Heart right ventricle (tissue), 16 donors: ENCODE data around the gene ZBTB7A. TPM values are rescaled to one million over a fixed set of nuclear protein-coding genes. Genes with fewer than 3 reads are reported as not detected.

ENCODE experiments used
- ATAC-seq, 8 donors: fragments of 200-7000 bp; cut with Tn5 transposase; one replicate each; pipeline ENCODE4 v1.9.1; 2020; ENCODE audit warnings: mild to moderate bottlenecking in 8 of 8, moderate library complexity in 8 of 8, moderate number of reproducible peaks in 1 of 8
- DNase-seq, 2 donors: peaks; one replicate each; pipeline ENCODE4 v3.0.0-alpha.2; 2020
- H3K27ac ChIP-seq, 10 donors: fragments of 200-600 bp; sonication (generic) in 2 of 10; one replicate each; pipeline versions ENCODE4 v1.5.0 to v1.8.0; 2020 to 2022; ENCODE audit warnings: mild to moderate bottlenecking in 3 of 10
- H3K27me3 ChIP-seq, 7 donors: fragments of 200-600 bp; one replicate each; pipeline ENCODE4 v1.8.0; 2021 to 2022; ENCODE audit warnings: mild to moderate bottlenecking in 2 of 7
- H3K36me3 ChIP-seq, 9 donors: fragments of 200-600 bp; sonication (generic) in 1 of 9; one replicate each; pipeline versions ENCODE4 v1.5.0 to v1.8.0; 2020 to 2022; ENCODE audit warnings: mild to moderate bottlenecking in 2 of 9
- H3K4me1 ChIP-seq, 9 donors: fragments of 200-600 bp; sonication (generic) in 1 of 9; one replicate each; pipeline versions ENCODE4 v1.5.0 to v1.8.0; 2020 to 2022; ENCODE audit warnings: mild to moderate bottlenecking in 4 of 9
- H3K4me3 ChIP-seq, 10 donors: fragments of 200-600 bp; sonication (generic) in 2 of 10; one replicate each; pipeline versions ENCODE4 v1.5.0 to v1.8.0; 2020 to 2022; ENCODE audit warnings: mild to moderate bottlenecking in 7 of 10, moderate library complexity in 2 of 10
- H3K9me3 ChIP-seq, 11 donors: fragments of 200-600 bp in 10 of 11; sonication (generic) in 2 of 11; one replicate each; pipeline versions ENCODE4 v1.5.0 to v1.8.0; 2013 to 2022; ENCODE audit warnings: mild to moderate bottlenecking in 2 of 11, control low read depth in 1 of 11, moderate library complexity in 1 of 11
- CTCF ChIP-seq, 9 donors: fragments of 200-600 bp; sonication (generic) in 2 of 9; IDR thresholded peaks; one replicate each; pipeline versions ENCODE4 v1.5.0 to v1.8.0; 2021 to 2022; ENCODE audit warnings: antibody characterized with exemption in 9 of 9, mild to moderate bottlenecking in 5 of 9, moderate library complexity in 1 of 9
- WGBS, 2 donors: extraction: QIAGEN DNeasy Blood & Tissue Kit; methylation state at CpG; one replicate each; pipeline ENCODE4 v1.1.7; 2013; ENCODE audit warnings: inconsistent platforms in 1 of 2; 5-methylcytosine and 5-hydroxymethylcytosine counted together
- intact Hi-C, 10 donors: fragments of 100-400 bp; cut with DNase I; formaldehyde crosslinking; loops; one replicate each; pipeline versions ENCODE4 v1.11.1 to v1.14.2; 2022
- polyA plus RNA-seq, 2 donors: library from polyadenylated mRNA; stranded (reverse); fragments of 200-250 nt; gene quantifications; one replicate each; pipeline ENCODE4 v1.2.3, GENCODE V29; 2013
- total RNA-seq, 10 donors: library from RNA; stranded (reverse); fragmentation: NEBNext Ultra II Directional in 3 of 10; extraction: Animal tissue kit (Norgen Biotek cat#: 25700) in 3 of 10; gene quantifications; one replicate each; pipeline versions ENCODE4 v1.2.1 to v1.2.4, GENCODE V29; 2021 to 2023
- donor health status: Arrhythmogenic right ventricular cardiomyopathy.
- donor health status: ischemic (EF 13 %, LVEDD 7.1; RV severe dilation, severe dysfunction).
- donor health status: healthy with polysubstance abuse.
- donor health status: DM: no; HTN: yes; CAD: no.
- donor health status: DM: no; HTN: no; CAD: no.
- donor health status: ischemic (EF 25% LVEDD 6.9; RV normal size, moderate dysfunction).
- donor health status: ischemic (EF 25% LVEDD 5.7; RV mildly dilated, moderate dysfunction).
- donor health status: healthy.
- donor health status: DM: yes; HTN: yes; CAD: no.
- donor health status: Ischemic cardiomyopathy.
- donor health status: ischemic (EF 35%, LVEDD 5.7; RV mildly dilated, moderate dysfunction).
- donor health status: nonischemic (EF 11% LVEDD 7.7; RV severe dilation, severe dysfunction).
- donor health status: DM: yes; HTN: yes; CAD: no.
- donor health status: PGD.
- donor health status: ischemic (EF 29% LVEDD 5.4; RV normal size, mild dysfunction).
- donor health status: nonischemic (EF 23%, LVEDD 6.1; RV moderate dilation, normal function).

The ZBTB7A gene
- total and polyA plus RNA-seq, 12 donors: 9.6 to 40.5 (median 25.2) TPM

GRCh38 chr19:4094291-4094690, 27.6 kb upstream of the ZBTB7A start:
- TF ChIP-seq CTCF (IDR thresholded peaks at IDR 0.05): no peak
- ATAC-seq (no peak), DNase-seq (no peak)
- Histone ChIP-seq H3K27me3 (no peaks in the 10 kb centered on the region), H3K9me3 (no peaks in the 10 kb centered on the region), H3K4me1 (peaks cover 4 to 31% (median 20%) of the 10 kb centered on the region in 9 donors), H3K36me3 (peaks cover 0 to 86% (median 19%) of the 10 kb centered on the region in 9 donors), H3K27ac (no peak overlapping the region), H3K4me3 (no peak overlapping the region)
- intact Hi-C loops: no loop called here
- 96% methylated on average over 19 of the region's 19 CpGs for WGBS, 2 donors

GRCh38 chr19:4093643-4094175, 27.0 kb upstream of the ZBTB7A start:
- 94 to 95% methylated on average over 18 of the region's 18 CpGs for WGBS, 2 donors
- no peak for ATAC-seq

GRCh38 chr19:4090356-4091220, 23.9 kb upstream of the ZBTB7A start:
- no peaks in the 10 kb centered on the region for H3K27me3 ChIP-seq
- H3K4me1 ChIP-seq: peaks cover 0 to 41% (median 0%) of the 10 kb centered on the region in 9 donors
- ATAC-seq (peak in 2 of 8 donors; percentile 5 to 22), DNase-seq (no peak)
- peaks cover 0 to 66% (median 14%) of the 10 kb centered on the region in 9 donors for H3K36me3 ChIP-seq
- 91 to 92% methylated on average over 52 of the region's 52 CpGs for WGBS, 2 donors
- H3K27ac ChIP-seq: peak overlapping the region in 1 of 10 donors; percentile 86
- peak overlapping the region in 1 of 10 donors; percentile 50 for H3K4me3 ChIP-seq
- intact Hi-C loops: no loop called here
- no peaks in the 10 kb centered on the region for H3K9me3 ChIP-seq
- no peak for TF ChIP-seq CTCF (IDR thresholded peaks at IDR 0.05)

More at GRCh38 chr19:4093643-4094175, 27.0 kb upstream of the ZBTB7A start:
- Histone ChIP-seq H3K9me3 (no peaks in the 10 kb centered on the region), H3K27me3 (no peaks in the 10 kb centered on the region), H3K4me3 (no peak overlapping the region), H3K27ac (no peak overlapping the region), H3K4me1 (peaks cover 4 to 26% (median 16%) of the 10 kb centered on the region in 9 donors), H3K36me3 (peaks cover 0 to 80% (median 14%) of the 10 kb centered on the region in 9 donors)
- DNase-seq: no peak
- TF ChIP-seq CTCF (IDR thresholded peaks at IDR 0.05): no peak
- intact Hi-C loops: no loop called here

- Histone ChIP-seq H3K4me3 (peak overlapping the region in 3 of 10 donors; percentile 25 to 50 (median 35)), H3K4me1 (peaks cover 0 to 41% (median 0%) of the 10 kb centered on the region in 9 donors), H3K27ac (peak overlapping the region in 7 of 10 donors; percentile 27 to 86 (median 56)), H3K27me3 (no peaks in the 10 kb centered on the region), H3K9me3 (no peaks in the 10 kb centered on the region), H3K36me3 (peaks cover 0 to 61% (median 12%) of the 10 kb centered on the region in 9 donors)
- no peak for ATAC-seq
- 93 to 95% methylated on average over 22 of the region's 22 CpGs for WGBS, 2 donors
- no peak for TF ChIP-seq CTCF (IDR thresholded peaks at IDR 0.05)
- intact Hi-C loops: no loop called here
- no peak for DNase-seq
Observed at GRCh38 chr19:4089946-4090345, 23.2 kb upstream of the ZBTB7A start.
